Measurements from ENCODE around the gene ZSWIM4.

DNA sequence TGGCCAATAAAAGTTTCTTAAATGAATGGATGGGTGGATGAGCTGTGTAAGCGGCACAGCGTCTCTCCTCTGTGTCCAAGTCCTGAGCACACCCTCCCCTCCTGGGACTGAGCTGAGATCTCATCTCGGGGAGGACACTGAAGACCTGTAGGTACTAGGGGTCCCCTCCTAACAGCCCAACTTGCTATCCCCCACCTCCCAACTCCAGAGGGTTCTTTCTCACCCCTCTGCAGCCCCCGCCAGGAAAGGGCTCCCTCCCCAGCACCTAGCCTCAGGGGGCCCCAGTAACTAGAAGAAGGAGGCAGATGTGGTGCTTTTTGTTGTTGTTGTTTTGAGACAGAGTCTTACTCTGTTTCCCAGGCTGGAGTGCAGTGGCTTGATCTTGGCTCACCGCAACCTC, 80.6 kb downstream of the ZSWIM4 start:
- TF ChIP-seq, protein P1, sequence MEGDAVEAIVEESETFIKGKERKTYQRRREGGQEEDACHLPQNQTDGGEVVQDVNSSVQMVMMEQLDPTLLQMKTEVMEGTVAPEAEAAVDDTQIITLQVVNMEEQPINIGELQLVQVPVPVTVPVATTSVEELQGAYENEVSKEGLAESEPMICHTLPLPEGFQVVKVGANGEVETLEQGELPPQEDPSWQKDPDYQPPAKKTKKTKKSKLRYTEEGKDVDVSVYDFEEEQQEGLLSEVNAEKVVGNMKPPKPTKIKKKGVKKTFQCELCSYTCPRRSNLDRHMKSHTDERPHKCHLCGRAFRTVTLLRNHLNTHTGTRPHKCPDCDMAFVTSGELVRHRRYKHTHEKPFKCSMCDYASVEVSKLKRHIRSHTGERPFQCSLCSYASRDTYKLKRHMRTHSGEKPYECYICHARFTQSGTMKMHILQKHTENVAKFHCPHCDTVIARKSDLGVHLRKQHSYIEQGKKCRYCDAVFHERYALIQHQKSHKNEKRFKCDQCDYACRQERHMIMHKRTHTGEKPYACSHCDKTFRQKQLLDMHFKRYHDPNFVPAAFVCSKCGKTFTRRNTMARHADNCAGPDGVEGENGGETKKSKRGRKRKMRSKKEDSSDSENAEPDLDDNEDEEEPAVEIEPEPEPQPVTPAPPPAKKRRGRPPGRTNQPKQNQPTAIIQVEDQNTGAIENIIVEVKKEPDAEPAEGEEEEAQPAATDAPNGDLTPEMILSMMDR (IDR thresholded peaks at IDR 0.05) = no peak
- TF ChIP-seq POLR2A (IDR thresholded peaks at IDR 0.05) = no peak

Measured in prostate gland (tissue), 2 donors.